HFFc6 (cell line): Measurements from ENCODE around the gene IL6R. TPM values are rescaled to one million over a fixed set of nuclear protein-coding genes. Genes with fewer than 3 reads are reported as not detected.

Experiments used
- DNase-seq: peaks from one replicate; pipeline ENCODE4 v3.0.0-alpha.2; 2018
- H3K27ac Mint-ChIP-seq: 2 replicates; pipeline ENCODE4 v1.8.0; 2020; ENCODE audit warnings: mild to moderate bottlenecking, mixed read lengths
- H3K27me3 Mint-ChIP-seq: 2 replicates; pipeline ENCODE4 v1.8.0; 2021; ENCODE audit warnings: mild to moderate bottlenecking, moderate library complexity, mixed read lengths; ENCODE audit not compliant: insufficient read depth
- H3K36me3 Mint-ChIP-seq: 2 replicates; pipeline ENCODE4 v1.8.0; 2021; ENCODE audit warnings: low read depth, mixed read lengths
- H3K4me1 Mint-ChIP-seq: 2 replicates; pipeline ENCODE4 v1.8.0; 2020; ENCODE audit warnings: low read depth, mixed read lengths
- H3K4me3 Mint-ChIP-seq: 2 replicates; pipeline ENCODE4 v1.8.0; 2020; ENCODE audit warnings: mild to moderate bottlenecking, moderate library complexity, mixed read lengths
- H3K9me3 Mint-ChIP-seq: 2 replicates; pipeline ENCODE4 v1.8.0; 2020; ENCODE audit warnings: mild to moderate bottlenecking, mixed read lengths
- total RNA-seq, 6 experiments: library from RNA; stranded (reverse); fragmentation: NEBNext Ultra II Directional; extraction: Animal tissue kit (Norgen Biotek cat#: 25700); gene quantifications; 2 replicates in 1 of 6; 3 replicates in 5 of 6; pipeline ENCODE4 v1.2.3, GENCODE V29; 2021
- TF ChIP-seq, protein P1 (sequence below): fragments of 200-600 bp; sonication (generic); IDR thresholded peaks from 2 replicates; pipeline ENCODE4 v1.5.0; 2021; ENCODE audit warnings: antibody characterized with exemption, mild to moderate bottlenecking

The IL6R gene
- total RNA-seq, 6 experiments from 2014 or later, result 2.0 to 3.9 (median 2.3) TPM

DNA sequence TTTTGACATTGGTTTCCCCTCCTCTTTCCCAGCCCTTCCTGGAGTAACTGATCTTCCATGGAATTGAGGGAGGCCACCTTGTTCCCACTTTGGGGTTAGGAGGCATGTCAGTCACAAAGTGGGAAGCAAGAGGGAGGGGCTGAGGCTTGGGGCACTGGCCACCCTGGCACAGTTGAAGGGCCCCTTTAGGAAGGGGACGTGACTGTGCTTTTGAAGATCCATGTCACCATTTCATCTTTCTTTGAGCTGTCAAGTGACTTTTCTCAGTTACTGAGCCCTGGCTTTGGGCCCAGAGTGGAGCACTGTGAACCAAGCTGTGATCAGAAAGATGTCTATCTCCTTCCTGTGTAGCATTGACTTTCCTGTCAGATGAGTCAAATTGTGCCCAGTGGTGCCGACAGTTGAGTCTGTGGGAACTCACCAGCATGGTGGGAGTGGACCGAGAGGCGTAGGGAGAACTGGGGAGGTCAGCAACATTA lies 58.4 kb downstream of the IL6R start:
- Mint-ChIP-seq H3K36me3 (no peaks in the 10 kb centered on the region), H3K4me1 (peaks cover 24% of the 10 kb centered on the region), H3K27me3 (peaks cover 7% of the 10 kb centered on the region; the same call in 1 of the 2 replicates), H3K9me3 (no peaks in the 10 kb centered on the region), H3K27ac (peak overlapping the region; percentile 96), H3K4me3 (peak overlapping the region; percentile 41; the same call in 1 of the 2 replicates)
- no peak for DNase-seq
- TF ChIP-seq, protein P1, sequence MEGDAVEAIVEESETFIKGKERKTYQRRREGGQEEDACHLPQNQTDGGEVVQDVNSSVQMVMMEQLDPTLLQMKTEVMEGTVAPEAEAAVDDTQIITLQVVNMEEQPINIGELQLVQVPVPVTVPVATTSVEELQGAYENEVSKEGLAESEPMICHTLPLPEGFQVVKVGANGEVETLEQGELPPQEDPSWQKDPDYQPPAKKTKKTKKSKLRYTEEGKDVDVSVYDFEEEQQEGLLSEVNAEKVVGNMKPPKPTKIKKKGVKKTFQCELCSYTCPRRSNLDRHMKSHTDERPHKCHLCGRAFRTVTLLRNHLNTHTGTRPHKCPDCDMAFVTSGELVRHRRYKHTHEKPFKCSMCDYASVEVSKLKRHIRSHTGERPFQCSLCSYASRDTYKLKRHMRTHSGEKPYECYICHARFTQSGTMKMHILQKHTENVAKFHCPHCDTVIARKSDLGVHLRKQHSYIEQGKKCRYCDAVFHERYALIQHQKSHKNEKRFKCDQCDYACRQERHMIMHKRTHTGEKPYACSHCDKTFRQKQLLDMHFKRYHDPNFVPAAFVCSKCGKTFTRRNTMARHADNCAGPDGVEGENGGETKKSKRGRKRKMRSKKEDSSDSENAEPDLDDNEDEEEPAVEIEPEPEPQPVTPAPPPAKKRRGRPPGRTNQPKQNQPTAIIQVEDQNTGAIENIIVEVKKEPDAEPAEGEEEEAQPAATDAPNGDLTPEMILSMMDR, result no peak

DNA sequence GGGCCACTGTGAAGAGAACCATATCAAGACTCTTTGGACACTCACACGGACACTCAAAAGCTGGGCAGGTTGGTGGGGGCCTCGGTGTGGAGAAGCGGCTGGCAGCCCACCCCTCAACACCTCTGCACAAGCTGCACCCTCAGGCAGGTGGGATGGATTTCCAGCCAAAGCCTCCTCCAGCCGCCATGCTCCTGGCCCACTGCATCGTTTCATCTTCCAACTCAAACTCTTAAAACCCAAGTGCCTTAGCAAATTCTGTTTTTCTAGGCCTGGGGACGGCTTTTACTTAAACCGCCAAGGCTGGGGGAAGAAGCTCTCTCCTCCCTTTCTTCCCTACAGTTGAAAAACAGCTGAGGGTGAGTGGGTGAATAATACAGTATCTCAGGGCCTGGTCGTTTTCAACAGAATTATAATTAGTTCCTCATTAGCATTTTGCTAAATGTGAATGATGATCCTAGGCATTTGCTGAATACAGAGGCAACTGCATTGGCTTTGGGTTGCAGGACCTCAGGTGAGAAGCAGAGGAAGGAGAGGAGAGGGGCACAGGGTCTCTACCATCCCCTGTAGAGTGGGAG lies 60.6 kb downstream of the IL6R start:
- no peaks in the 10 kb centered on the region for H3K36me3 Mint-ChIP-seq
- peaks cover 24% of the 10 kb centered on the region for H3K4me1 Mint-ChIP-seq
- H3K27ac Mint-ChIP-seq, result no peak overlapping the region
- H3K27me3 Mint-ChIP-seq, result peaks cover 9% of the 10 kb centered on the region; the same call in 1 of the 2 replicates
- H3K4me3 Mint-ChIP-seq, result no peak overlapping the region
- no peaks in the 10 kb centered on the region for H3K9me3 Mint-ChIP-seq
- DNase-seq, result no peak
- TF ChIP-seq, protein P1, result no peak

DNA sequence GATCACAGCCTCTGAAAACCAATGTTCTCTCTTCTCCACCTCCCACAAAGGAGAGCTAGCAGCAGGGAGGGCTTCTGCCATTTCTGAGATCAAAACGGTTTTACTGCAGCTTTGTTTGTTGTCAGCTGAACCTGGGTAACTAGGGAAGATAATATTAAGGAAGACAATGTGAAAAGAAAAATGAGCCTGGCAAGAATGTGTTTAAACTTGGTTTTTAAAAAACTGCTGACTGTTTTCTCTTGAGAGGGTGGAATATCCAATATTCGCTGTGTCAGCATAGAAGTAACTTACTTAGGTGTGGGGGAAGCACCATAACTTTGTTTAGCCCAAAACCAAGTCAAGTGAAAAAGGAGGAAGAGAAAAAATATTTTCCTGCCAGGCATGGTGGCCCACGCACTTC lies 61.1 kb downstream of the IL6R start:
- no peak for DNase-seq
- TF ChIP-seq, protein P1, result no peak
- Mint-ChIP-seq H3K4me1 (peaks cover 24% of the 10 kb centered on the region), H3K27me3 (peaks cover 9% of the 10 kb centered on the region; the same call in 1 of the 2 replicates), H3K9me3 (no peaks in the 10 kb centered on the region), H3K36me3 (no peaks in the 10 kb centered on the region), H3K4me3 (no peak overlapping the region), H3K27ac (no peak overlapping the region)

GRCh38 chr1:154466921-154467417 lies 61.8 kb downstream of the IL6R start:
- DNase-seq, result no peak
- Mint-ChIP-seq H3K27ac (no peak overlapping the region), H3K36me3 (no peaks in the 10 kb centered on the region), H3K4me3 (no peak overlapping the region), H3K4me1 (peaks cover 23% of the 10 kb centered on the region), H3K27me3 (peaks cover 9% of the 10 kb centered on the region; the same call in 1 of the 2 replicates), H3K9me3 (no peaks in the 10 kb centered on the region)
- TF ChIP-seq, protein P1, result peak; percentile 64

DNA sequence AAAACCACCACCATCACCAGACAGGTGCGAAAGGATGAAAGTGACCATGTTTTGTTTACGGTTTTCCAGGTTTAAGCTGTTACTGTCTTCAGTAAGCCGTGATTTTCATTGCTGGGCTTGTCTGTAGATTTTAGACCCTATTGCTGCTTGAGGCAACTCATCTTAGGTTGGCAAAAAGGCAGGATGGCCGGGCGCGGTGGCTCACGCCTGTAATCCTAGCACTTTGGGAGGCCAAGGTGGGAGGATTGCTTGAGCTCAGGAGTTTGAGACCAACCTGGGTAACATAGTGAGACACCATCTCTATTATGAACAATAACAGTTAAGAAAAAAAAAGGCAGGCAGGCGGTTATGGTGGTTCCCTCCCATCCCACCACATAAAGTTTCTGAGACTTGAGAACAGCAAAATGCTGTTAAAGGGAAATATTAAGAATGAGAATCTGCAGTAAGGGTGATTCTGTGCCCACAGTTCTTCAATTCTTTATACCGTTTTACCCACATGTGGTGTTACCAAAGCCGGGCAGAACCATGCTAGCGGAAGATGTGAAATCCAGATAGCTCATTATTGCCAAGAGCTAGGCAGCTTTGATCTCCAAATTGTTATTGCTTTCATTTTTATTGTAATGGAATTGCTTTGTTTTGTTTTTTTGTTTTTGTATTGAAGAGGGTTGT lies 62.4 kb downstream of the IL6R start:
- H3K27ac Mint-ChIP-seq, result no peak overlapping the region
- no peaks in the 10 kb centered on the region for H3K36me3 Mint-ChIP-seq
- TF ChIP-seq, protein P1, result no peak
- DNase-seq, result no peak
- H3K4me3 Mint-ChIP-seq, result no peak overlapping the region
- peaks cover 19% of the 10 kb centered on the region for H3K4me1 Mint-ChIP-seq
- peaks cover 9% of the 10 kb centered on the region; the same call in 1 of the 2 replicates for H3K27me3 Mint-ChIP-seq
- H3K9me3 Mint-ChIP-seq, result no peaks in the 10 kb centered on the region
